GM10266 (cell line): ENCODE measurements around the gene HES5.
"Not testable (repeated sequence)": the region's sequence is repeated elsewhere in the genome, so short reads cannot be mapped to it uniquely, and the experiment has no call there.

ENCODE experiments used
- DNase-seq: peaks from one replicate; pipeline ENCODE4 v3.0.0; 2012; ENCODE audit errors: extremely low spot score
- TF ChIP-seq, protein P1 (sequence below): IDR thresholded peaks from 2 replicates; pipeline ENCODE4 v1.5.1; 2012; ENCODE audit warnings: mild to moderate bottlenecking, low read depth; ENCODE audit not compliant: control insufficient read depth, insufficient read depth; ENCODE audit errors: missing control alignments

HES5 gene, protein sequence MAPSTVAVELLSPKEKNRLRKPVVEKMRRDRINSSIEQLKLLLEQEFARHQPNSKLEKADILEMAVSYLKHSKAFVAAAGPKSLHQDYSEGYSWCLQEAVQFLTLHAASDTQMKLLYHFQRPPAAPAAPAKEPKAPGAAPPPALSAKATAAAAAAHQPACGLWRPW

DNA sequence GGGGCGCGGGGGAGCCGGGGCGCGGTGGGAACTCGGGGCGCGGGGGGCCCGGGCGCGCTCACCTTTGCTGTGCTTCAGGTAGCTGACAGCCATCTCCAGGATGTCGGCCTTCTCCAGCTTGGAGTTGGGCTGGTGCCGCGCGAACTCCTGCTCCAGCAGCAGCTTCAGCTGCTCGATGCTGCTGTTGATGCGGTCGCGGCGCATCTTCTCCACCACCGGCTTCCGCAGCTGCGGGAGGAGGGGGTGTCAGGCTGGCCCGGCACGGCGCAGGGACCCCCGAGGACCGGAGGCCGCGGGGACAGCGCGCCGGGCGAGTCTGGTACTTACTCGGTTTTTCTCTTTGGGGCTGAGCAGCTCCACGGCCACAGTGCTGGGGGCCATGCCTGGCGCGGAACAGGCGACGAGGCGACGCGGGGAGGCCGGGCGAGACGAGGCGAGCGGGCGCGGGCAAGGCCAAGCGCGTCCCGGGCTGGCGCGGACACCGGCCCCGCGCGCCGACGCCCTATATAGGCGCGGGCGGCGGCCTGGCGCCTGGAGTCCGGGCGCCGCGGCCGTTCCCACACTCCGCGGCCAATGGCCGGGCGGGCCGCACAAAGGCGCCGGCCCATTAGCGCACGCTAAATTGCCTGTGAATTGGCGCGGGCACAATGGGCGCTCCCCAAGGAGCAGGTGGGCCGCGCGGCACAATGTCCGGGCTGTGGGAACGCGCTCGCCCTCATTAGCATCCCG, at the start of gene HES5:
Gene HES5, minus strand, starts transcription at position 480 of the 729 bp plus-strand sequence. Its CDS starts 99 bp downstream, at position 381.
- TF ChIP-seq, protein P1, sequence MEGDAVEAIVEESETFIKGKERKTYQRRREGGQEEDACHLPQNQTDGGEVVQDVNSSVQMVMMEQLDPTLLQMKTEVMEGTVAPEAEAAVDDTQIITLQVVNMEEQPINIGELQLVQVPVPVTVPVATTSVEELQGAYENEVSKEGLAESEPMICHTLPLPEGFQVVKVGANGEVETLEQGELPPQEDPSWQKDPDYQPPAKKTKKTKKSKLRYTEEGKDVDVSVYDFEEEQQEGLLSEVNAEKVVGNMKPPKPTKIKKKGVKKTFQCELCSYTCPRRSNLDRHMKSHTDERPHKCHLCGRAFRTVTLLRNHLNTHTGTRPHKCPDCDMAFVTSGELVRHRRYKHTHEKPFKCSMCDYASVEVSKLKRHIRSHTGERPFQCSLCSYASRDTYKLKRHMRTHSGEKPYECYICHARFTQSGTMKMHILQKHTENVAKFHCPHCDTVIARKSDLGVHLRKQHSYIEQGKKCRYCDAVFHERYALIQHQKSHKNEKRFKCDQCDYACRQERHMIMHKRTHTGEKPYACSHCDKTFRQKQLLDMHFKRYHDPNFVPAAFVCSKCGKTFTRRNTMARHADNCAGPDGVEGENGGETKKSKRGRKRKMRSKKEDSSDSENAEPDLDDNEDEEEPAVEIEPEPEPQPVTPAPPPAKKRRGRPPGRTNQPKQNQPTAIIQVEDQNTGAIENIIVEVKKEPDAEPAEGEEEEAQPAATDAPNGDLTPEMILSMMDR, result no peak
- no peak for DNase-seq

DNA sequence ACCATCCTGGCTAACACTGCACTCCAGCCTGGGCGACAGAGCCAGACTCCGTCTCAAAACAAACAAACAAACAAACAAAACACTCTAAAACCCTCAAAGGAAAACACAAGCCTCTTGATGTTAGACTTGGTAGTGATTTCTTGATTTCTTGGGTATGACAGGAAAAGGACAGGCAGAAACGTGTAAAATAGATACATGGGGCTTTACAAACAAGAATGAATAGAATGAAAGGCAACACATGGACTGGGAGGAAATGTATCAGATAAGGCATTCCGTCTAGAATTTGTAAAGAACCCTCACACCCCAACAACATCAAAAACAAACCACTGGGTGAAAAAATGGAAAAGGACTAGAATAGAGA, 48.7 kb upstream of the HES5 start:
- TF ChIP-seq, protein P1, result no peak
- no peak for DNase-seq

DNA sequence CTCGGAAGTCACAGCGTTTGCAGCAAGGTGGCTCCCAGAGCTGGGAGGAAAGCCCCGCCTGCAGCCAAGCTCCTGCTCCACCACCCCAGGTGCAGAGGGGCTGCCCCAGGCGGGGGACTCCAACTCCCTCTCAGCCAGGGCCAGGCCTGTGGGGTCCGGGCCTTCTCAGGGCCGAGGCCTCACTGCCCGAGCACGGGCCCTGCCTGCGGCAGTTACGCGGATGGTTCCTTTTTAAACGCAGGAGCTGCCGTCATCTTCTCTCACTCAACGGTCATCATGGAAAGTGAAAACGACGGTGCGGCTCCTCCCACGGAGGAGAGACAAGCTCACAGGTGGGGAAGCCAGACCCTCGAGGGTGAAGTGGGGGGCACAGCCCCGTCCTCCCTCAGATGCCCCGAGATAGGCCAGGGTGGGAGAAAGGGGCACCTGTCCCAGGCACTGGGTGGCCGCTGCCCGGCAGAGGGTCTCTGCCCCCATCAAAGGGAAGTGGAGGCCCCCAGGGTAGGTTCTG, 47.6 kb upstream of the HES5 start:
- not testable (repeated sequence) for DNase-seq

DNA sequence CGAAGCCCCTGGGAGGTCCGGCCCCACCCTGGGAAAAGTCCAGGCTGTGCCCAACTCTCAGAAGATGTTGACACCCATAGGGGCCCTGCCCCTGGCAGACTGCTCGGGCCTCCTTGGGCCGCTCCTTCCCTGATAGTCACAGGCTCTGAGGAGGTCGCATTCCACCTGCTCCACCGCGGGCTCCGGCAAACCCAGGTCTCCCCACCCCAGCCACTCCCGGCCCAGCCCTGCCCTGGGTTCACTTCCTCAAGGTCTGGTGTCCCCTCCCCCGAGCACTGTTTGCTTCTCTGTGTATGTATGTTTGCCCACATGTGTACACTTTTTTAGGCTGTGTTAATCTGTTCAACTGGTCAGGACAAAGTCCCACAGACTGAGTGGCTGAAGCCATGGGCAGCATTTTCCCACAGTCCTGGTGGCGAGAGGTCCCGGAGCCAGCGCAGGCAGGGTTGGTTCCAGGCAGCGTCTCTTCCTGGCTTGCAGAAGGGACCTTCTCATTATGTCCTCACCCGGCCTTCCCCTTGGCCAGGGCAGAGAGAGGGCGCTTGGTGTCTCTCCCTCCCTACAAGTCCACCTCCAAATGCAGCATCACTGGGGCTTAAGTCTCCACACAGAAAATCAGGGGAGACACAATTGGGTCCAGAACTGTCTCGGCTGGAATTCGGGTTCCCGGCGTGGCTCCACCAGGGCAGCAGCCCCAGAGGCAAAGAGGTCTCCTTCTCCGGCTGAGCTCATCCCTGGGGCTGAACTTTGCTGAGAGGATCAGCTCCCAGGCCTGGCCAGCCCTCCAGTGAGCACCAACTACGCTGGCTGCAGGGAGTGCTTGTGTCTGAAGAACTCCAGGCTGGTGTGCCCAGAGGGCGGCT, 46.0 kb upstream of the HES5 start:
- TF ChIP-seq, protein P1, result no peak

DNA sequence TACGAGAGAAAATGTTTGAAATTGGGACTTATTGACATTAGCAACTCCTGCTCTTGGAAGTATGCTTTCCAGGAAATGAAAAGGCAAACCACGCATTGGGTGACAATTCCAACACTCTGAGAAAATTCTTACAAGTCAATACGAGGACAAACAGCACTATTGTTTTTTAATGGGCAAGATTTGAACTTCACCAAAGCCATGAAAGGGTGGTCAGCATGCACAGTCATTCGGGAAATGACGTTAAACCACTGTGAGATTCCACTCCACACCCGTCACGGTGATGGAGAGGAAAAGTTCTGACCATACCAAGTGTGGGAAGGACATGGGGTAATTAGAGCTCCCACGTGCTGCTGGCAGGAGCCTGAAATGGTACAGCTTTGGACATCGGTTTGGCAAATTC, 44.3 kb upstream of the HES5 start:
- TF ChIP-seq, protein P1, result no peak

More for the DNA sequence above, 46.0 kb upstream of the HES5 start:
- DNase-seq, result no peak

DNA sequence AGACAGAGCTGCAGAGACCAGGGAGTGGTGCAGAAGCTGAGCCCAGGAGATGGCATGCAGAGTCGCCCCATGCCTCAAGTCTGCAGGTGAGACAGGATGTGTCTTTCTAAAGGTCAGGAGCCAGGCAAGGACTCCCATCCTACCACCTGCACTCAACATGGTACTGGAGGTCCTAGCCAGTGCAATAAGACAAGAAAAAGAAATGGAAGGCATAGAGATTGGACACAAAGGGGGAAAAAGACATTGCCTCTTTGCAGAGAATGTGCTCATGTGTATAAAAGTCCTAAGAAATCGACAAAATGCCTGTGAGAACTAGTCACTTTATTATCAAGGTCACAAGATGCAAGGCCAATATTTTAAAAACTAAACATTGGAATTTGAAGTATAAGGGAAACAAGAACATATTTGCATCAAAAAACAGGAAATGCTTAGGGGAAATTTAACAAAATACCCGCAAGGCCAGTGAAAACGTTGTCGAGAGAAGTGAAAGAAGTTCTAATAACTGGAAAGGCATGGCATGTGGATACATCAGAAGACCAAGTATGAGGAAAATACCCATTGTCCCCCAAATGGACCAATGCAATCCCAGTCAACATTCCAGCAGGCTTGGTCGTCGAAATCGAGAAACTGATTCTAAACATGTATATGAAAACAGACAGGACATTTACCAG, 43.3 kb upstream of the HES5 start:
- no peak for DNase-seq
- TF ChIP-seq, protein P1, result no peak

More for the DNA sequence above, 44.3 kb upstream of the HES5 start:
- DNase-seq, result no peak

DNA sequence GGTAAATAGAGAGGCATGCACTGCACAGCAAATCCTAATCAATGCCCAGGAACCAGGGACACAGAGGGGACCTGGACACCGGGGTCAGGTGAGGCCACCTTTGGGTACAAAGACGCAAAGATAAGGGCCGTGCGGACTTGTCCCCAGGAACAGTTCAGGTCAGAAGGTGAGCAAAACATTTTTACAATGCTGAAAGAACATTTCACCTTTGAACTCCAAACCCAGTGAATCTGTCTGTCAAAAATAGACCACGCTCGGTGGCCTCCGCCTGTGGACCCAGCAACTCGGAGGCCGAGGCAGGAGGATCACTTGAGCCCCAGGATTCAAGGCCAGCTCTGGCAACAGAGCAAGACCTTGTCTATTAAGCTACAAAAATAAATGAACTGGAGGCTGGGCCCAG, 41.3 kb upstream of the HES5 start:
- TF ChIP-seq, protein P1, result no peak
- no peak for DNase-seq
